SU-DHL-6 (cell line): ENCODE measurements around the gene HACL1.

ENCODE experiments used
- EZH2phosphoT487 ChIP-seq: fragments of 200-600 bp; sonication (generic), shearing (Covaris generic); conservative IDR thresholded peaks from 2 replicates; pipeline ENCODE4 v1.6.1; 2018; ENCODE audit warnings: mild to moderate bottlenecking, antibody characterized with exemption, low read length, moderate library complexity, mixed read lengths
- TF ChIP-seq, protein P1 (sequence below): fragments of 200-600 bp; sonication (generic); IDR thresholded peaks from one replicate; pipeline ENCODE4 v1.5.1; 2017; ENCODE audit warnings: antibody characterized with exemption, mild to moderate bottlenecking, low read length, moderate library complexity; ENCODE audit not compliant: insufficient read depth, poor library complexity, severe bottlenecking

DNA sequence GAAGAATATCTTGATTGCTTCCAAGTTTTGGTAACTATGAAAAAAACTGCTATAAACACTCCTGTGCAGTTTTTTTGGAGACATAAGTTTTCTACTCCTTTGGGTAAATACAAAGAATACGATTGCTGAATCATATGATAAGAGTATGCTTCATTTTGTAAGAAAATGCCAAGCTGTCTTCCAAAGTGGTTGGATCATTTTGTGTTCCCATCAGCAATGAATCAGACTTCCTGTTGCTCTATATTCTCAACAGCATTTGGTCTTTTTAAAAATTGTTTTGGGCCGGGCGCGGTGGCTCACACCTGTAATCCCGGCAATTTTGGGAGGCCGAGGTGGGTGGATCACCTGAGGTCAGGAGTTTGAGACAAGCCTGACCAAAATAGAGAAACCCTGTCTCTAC is 14.7 kb upstream of the HACL1 start:
- TF ChIP-seq, protein P1, sequence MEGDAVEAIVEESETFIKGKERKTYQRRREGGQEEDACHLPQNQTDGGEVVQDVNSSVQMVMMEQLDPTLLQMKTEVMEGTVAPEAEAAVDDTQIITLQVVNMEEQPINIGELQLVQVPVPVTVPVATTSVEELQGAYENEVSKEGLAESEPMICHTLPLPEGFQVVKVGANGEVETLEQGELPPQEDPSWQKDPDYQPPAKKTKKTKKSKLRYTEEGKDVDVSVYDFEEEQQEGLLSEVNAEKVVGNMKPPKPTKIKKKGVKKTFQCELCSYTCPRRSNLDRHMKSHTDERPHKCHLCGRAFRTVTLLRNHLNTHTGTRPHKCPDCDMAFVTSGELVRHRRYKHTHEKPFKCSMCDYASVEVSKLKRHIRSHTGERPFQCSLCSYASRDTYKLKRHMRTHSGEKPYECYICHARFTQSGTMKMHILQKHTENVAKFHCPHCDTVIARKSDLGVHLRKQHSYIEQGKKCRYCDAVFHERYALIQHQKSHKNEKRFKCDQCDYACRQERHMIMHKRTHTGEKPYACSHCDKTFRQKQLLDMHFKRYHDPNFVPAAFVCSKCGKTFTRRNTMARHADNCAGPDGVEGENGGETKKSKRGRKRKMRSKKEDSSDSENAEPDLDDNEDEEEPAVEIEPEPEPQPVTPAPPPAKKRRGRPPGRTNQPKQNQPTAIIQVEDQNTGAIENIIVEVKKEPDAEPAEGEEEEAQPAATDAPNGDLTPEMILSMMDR: no peak
- TF ChIP-seq EZH2phosphoT487: no peak
